NCI-H446 (cell line): Measurements from ENCODE around the gene RMI2.
A peak's percentile ranks its signal among the peaks of the same experiment; 100 is the strongest.
"Not testable (repeated sequence)": the region's sequence is repeated elsewhere in the genome, so short reads cannot be mapped to it uniquely, and the experiment has no call there.

Experiments
- DNase-seq, 2 experiments: peaks; one replicate each; lab custom pipeline; 2025; lab: John Stamatoyannopoulos, UW

The RMI2 gene

DNA sequence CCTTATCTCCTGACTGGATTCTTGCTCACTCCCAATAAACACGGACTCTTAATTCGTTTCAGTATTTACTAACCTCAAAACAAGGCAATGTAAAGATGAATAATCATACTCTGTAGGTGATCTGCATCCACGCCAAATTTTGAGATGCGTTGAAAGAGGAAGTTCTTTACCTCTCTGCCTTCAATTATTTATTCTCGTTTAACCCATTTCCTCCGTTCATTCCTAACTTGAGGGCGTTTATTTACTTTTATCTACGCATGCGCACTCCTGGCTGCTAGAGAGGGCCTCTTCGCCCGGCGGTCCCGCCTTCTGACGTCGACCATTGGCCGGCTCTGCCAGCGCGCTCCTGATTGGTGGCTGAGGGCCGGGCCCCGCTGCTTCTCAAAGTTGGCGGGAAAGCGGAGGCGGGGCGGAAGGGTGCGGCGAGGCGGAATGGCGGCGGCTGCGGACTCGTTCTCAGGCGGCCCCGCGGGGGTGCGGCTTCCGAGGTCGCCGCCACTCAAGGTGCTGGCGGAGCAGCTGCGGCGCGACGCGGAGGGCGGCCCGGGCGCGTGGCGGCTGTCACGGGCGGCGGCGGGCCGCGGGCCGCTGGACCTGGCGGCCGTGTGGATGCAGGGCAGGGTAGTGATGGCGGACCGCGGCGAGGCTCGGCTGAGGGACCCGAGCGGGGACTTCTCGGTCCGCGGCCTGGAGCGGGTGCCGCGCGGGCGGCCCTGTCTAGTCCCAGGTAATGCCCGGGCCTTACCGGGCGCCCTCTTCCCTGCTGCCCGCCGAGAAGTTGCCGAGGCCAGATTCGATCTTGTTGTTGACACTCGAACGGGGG lies at the start of gene RMI2:
Gene RMI2, plus strand, starts transcription at position 420 of the 823 bp plus-strand sequence. Its CDS starts 13 bp downstream, at position 433.
- peak; percentile 93 to 98 for DNase-seq

DNA sequence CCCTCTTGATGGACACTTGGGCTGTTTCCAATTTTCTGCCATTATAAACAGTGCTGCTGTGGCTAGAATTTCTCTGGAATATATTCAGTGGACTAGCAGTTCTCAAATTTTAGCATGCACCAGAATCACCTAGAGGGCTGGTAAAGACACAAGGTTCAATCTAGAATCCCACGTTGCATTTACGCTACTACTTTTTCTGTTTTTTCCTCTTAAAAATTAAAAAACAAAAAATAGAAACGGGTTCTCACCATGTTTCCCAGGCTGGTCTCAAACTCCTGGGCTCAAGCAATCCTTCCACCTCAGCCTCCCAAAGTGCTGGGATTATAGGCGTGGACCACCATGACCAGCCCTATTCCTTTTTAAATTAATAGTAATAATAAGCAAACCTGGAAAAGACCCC lies 49.6 kb upstream of the RMI2 start:
- DNase-seq, result no peak

DNA sequence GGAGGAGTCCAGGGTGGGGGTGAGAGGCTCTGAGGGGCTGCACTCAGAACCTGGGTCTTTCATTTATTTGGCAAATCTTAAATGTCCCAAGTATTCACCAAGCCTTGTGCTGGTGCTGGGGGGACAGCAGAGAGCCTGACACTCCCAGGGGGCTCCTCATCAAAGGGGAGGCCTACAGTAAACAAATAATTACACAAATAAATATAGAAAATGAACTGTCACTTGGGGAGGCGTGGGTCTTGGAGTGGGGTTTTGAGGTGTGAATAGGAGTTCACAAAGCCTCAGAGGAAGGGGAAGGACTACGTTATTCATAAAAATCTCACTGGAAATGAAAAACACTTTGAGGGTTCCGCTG lies 48.9 kb upstream of the RMI2 start:
- no peak for DNase-seq

DNA sequence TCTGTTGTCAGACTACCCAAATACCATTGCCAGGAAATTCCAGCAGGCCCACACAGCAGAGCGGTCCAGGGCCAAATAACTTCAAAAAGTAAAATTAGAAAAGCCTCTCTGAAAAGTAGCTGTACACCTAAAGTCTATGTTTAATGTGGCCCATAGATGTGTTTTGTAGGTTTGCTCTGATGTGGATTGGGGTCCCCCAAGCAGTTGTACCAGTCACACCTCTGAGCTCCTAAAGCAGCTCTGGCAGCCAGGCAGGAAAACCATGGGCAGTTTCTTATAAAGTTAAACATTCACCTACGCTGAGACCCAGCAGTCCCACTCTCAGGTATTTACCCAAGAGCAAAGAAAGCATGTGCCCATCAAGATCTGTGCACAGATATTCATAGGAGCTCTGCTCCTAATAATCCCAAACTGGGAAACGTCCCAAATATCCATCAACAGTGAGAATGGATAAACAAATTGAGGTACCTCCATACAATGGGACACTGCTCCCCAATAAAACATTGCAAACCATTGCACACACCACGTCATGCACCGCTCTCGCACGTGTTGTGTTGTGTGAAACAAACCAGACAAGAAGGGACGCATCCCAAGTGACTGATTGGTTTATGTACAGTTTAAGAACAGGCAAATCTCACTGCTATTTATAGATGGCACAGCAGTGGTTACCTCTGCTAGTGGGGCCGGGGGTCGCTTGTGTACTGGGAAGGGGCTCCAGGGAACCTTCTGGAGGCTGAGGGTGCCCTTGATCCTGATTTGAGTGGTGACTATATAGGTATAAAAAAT lies 48.4 kb upstream of the RMI2 start:
- no peak for DNase-seq

DNA sequence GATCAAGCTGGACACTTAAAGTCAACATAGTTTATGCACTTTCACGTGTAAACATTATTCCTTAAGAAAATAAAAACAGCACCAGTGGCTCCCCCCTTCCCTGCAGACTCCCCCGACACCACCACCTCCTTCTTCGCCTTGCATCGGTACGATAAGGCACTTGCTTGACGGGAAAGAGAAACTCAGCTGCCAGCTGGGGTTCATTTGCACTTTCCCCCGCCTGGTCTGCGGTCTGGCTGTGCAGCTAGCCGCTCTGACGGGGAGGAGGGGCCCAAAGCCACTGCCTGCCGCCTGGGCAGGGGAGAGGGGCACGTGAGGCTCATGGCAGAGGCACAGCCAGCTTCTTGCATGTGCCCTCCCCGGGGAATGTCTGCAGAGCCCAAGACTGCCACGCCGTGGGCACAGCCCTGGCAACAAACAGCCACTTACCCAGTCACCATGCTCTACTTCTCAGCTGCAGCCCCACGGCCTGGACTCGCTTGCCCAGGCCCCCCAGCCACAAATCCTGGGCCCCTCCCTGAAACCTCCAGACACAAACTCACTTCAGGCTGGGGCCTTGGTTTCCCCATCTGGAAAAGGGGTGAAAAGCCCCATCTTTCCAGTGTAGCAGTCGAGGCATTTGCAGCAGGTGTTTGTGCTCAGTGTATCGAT lies 47.6 kb upstream of the RMI2 start:
- DNase-seq, result peak in 1 of 2 experiments; percentile 19

DNA sequence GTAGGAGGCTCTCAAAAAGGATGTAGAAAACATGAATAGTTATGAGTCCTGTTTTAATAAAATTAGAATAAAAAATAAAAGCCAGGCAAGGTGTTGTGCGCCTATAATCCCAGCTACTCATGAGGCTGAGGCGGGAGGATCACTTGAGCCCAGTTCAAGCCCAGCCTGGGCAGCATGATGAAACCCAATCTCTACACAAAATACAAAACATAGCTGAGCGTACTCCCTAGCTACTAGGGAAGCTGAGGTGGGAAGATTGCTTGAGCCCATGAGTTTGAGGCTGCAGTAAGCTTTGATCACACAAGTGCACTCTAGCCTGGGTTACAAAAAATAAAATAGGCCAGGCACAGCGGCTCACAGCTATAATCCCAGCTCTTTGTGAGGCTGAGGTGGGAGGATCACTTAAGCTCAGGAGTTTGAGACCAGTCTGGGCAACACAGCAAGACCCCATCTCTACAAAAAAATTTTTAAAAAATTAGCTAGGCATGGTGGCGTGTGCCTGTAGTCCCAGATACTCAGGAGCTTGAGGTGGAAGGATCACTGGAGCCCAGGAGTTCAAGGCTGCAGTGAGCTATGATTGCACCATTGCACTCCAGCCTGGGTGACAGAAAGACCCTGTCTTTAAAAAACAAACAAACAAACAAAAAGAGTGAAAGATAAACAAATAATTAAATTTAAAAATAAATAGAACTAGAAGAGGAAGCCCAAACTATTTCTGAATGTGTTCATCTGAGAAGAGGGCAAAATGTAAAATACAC lies 46.9 kb upstream of the RMI2 start:
- DNase-seq, result no peak

DNA sequence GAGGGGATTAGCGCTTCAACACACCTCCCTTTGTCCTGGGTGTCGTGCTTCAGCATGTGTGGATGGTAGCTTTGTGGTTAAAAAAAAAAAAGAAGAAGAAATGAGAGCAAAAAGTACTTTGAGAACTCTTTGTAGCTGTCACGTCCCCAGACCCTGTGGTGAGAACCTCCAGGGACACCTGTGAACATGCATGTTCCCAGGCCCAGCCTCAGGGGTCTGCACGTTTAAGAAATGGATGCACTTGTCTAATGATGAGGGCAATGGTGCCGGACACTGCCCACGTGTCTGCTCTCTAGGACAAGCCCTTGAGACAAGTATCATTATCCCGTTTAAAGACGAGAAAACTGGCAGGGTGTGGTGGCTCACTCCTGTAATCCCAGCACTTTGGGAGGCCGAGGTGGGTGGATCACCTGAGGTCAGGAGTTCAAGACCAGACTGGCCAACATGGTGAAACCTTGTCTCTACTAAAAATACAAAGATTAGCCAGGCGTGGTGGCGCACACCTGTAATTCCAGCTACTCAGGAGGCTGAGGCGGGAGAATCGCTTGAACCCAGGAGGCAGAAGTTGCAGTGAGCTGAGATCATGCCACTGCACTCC lies 46.2 kb upstream of the RMI2 start:
- not testable (repeated sequence) for DNase-seq

DNA sequence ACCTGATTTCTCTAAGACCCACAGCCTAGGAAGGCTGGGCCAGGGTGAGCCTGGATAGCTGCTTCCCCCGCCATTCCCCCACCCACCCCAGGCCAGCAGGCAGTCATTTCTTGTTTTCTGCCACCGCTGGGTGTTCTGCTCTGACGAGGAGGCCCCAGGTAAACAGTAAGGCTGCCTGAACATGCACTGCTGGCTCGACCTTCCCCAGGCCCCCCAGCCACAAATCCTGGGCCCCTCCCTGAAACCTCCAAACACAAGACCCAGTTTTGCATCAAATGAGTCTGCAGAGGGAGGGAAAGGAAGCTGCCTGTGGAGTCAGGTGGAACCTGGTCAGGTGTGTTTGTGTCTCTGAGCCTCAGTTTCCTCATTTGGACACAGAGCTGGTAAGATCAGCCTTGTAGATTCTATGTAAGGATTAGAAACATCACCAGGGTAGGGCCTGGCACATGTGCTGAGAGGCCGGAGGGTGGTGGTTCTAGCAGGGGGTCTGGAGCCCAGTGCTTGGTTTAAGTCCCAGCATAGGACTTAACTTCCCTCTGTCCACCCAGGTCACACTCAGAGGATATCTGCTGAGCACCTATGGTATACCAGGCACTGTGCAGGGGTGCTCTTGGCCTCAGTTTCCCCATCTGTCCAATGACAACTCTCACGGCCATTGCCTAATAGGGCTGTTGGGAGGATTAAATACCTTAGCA lies 45.2 kb upstream of the RMI2 start:
- DNase-seq, result no peak

DNA sequence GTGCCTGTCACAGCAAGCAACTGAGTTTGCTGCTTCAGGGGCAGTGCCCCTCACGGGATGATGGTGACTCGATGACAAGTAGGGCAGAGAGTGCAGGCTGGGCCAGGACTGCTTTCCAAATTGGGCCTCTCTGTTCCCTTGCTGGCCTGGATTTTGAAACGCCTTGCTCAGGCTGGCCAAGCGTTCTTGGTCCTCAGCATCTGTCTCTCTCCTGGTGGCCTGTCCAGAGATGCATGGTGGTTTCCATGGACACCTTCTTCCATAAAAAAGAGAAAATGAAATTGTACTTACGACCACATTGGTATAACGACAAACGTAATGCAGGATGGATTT lies 44.7 kb upstream of the RMI2 start:
- no peak for DNase-seq

DNA sequence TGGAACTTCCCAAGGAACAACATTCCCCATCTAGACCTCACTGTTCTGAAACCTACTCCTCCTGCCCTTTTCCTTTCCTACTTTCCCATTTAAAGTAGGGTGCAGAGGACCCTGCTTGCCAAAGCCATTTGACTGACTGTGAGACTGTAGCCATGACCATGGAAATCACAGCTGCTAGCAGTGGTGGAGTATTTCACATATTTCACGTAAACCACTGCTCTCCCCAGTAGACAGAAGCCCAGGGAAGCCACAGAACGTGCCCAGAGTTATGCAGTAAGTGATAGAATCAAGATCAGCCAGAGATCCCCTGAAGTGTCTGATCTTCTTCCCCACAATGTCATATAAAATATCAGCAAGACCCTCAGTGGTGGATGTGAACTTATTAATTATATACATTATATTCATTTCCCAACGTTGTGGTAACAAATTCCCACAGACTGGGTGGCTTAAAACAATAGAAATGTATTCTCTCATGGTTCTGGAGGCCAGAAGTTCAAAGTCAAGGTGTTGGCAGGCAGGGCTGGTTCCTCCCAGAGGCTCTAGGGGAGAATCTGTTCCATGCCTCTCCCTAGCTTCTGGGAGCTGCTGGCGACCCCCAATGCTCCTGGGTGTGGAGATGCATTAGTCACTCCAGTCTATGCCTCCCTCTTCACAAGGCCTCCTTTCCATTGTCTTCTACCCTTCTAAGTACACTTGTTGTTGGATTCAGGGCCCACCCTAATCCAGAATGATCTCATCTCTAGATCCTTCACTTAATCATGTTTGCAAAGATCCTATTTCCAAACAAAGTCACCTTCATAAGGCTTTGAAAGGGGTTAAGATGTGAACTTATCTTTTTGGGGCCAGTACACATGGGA lies 43.4 kb upstream of the RMI2 start:
- no peak for DNase-seq

DNA sequence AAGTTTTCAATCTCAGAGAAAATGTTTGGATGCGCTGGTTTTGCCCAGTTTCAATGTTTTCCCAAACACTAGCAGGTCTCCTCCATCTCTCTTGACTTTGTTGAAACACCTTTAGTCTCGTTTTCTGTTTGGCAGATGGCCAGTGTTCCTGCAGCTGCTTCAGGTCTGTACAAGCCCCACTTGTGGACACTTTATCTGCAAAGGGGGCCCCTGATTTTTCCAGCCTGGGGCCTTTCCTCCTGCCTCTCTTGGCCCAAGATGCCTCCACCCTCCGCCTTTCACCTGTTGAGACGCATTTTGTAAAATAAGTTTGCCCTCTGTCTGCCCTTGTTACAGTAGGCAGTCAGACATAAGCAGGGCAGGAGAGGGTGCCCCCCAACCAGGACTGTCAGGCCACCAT lies 42.3 kb upstream of the RMI2 start:
- DNase-seq, result no peak

DNA sequence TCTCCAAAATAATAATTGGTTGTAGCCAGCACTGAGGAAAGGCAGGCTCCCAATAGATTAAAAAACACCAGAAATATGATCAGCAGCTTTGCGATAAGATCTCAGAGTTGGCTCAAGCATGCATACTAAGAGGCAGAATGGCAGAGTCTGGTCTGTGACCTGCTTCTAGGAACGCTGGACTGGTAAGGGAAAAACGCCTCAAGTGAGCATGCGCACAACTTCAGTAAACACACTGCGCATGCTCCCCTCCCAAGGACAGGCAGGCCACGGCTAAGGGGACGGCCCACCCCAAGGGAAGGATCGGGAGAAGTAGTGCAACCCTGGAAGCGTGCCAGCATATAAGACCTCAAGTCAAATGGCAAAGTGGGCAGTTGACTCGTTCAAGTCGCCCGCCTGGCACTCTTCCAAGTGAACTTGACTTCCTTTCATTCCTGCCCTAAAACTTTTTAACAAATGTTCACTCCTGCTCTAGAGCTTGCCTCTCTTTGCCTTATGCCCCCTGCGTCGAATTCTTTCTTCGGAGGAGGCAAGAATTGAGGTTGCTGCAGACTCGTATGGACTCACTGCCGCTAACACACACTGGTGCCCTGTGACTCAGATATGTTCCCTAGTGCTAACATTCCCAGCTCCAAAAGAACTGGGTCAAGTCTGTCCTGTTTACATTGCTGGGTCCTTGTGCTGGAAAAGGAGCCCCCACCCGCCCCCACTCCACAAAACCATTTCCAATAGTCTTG lies 41.7 kb upstream of the RMI2 start:
- DNase-seq, result no peak

DNA sequence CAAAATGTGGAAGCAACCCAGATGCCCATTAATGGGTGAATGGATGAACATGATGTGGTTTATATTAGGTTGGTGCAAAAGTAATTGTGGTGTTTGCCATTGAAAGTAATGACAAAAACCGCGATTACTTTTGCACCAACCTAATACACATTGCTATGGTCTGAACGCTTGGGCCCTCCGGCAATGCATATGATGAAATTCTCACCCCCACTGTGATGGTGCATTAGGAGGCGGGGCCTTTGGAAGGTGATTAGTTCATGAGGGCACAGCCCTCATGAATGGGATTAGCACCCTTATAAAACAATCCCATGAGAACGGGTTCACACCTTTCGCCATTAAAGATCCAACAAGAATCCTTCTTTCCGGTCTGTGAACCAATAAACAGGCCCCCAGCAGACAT lies 38.9 kb upstream of the RMI2 start:
- DNase-seq, result no peak

DNA sequence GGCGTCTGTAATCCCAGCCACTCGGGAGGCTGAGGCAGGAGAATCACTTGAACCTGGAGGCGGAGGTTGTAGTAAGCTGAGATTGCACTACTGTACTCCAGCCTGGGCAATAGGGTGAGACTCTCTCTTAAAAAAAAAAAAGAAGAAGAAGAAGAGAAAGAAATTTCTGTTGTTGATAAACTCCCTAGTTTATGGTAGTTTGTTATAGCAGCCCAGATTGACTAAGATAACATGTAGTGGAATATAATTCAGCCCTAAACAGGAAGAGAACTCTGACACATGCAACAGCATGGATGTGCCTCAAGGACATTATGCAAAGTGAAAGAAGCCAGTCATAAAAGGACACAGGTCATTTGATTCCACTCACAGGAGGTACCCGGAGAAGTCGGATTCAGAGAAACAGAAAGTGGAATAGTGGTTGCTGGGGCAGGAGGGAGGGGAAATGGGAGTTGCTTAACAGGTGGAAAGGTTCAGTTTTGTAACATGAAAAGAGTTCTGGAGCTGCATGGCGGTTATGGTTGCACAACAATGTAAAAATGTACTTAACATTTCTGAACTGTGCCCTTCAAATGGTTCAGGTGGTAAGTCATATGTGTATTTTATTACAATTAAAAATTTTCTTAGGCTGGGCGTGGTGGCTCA lies 38.1 kb upstream of the RMI2 start:
- no peak for DNase-seq

DNA sequence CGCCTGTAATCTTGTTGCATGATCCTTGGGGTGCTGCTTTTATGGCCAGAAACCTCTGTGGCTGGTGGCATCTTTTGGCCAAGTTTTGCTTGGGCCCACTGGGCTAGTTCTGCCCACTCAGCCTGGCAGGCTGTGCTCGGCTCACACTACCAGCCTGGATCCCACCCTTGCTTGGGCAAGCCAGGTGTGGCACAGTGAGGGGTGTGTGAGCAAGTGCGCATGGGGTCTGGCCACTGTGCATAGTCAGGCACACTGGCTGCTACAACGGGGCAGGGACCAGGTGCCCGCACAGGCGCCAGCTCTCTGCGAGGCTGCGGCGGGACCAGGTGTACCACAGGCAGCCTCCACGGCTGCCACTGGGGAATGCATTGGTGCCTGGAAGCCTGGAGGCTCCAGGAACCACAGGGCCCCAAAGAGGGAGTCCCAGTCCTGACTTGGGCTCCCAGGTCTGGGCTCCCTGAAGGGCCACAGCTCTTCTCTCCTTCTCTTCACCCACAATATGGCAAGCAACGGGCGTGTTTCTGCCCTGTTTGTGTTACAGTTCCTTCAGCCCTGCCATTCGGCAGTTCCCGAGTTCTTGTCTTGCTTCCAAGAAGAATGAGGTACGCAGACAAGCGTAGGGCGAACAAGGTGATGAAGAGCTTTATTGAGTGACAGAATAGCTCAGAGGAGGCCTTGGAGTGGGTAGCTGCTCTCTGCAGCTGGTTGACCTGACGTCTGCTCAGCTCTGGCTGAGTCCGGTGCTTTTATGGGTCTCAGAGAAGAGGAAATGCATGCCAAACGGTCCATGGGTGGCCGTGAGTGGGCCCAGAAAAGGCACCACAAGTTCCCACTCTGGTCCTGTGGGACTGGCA lies 37.4 kb upstream of the RMI2 start:
- DNase-seq, result no peak

DNA sequence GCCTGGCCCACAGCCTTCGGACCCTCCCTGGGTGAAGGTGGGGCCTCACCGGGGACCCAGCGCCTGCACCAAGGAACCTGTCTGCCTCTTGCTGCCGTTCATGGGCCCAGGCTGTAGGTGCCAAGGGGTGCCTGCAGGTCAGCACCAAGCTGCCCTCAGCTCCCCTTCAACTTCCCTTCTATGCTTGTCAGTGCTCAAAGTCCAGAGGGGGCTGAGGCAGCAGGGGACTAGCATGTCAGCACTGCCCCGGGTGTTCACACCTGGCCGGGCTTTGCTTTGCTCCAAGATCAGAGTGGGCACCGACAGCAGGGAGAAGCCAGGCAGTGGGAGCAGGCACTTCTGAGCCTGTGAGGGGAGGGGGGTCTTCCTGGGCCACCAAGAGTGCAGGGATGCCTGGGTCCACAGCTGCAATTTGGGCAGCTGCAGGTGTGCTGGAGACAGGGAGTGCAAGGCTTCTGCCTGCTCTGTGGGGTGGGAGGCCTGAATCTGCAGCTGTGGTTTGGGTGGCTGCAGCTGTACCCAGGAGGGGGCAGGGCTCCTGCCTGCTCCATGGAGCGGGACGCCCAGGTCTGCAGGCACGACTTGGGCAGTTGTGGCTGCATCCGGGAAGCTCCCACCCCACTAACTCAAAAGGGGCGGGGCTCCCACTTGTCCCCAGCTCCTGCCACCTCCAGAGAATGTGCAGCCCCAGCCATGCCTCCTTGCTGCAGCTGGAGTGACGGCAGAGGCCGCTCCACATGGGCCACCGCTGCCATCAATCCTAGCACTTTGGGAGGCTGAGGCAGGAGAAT lies 36.6 kb upstream of the RMI2 start:
- DNase-seq, result no peak

DNA sequence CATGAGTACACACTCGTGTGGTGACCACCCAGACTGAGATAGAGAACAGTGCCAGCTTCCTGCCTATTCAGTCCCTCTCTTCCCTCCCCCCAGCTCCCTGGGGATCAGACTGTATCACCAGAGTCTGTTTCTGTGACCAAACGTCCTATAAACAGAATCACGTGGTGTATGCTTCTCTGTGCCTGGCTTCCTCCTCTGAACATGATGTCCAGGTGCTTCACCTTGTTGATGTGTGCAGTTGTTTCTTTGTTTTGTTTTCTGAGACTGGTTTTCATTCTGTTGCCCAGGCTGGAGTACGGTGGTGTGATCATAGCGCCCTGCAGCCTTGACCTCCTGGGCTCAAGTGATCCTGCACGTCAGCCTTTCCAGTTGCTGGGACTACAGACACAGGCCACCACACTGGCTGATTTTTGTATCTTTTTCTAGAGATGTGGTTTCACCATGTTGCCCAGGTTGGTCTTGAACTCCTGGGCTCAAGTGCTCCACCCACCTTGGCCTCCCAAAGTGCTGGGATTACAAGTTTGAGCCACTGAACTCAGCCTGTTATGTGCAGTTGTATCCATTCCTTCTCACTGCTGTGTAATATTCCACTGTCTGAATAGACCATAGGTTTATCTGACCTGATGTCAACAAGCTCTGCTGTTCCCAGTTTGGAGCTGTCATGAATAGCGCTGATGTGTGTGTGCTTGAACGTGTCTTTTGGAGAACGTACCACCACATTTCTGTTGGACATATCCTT lies 35.2 kb upstream of the RMI2 start:
- no peak for DNase-seq
